GM12865 (cell line): ENCODE results near the gene SYCE3.
A peak's percentile ranks its signal among the peaks of the same experiment; 100 is the strongest.

Experiments
- DNase-seq: peaks from one replicate; pipeline ENCODE4 v3.0.0; 2010; ENCODE audit warnings: low read depth
- H3K4me3 ChIP-seq: 2 replicates; pipeline ENCODE4 v1.5.1; 2011; ENCODE audit warnings: mild to moderate bottlenecking, low read depth, low read length, control low read depth
- TF ChIP-seq, protein P1 (sequence below): IDR thresholded peaks from 2 replicates; pipeline ENCODE4 v1.5.1; 2011; ENCODE audit warnings: low read length, control low read depth, low read depth, inconsistent platforms; ENCODE audit not compliant: insufficient read depth; ENCODE audit errors: missing control alignments

Gene SYCE3

DNA sequence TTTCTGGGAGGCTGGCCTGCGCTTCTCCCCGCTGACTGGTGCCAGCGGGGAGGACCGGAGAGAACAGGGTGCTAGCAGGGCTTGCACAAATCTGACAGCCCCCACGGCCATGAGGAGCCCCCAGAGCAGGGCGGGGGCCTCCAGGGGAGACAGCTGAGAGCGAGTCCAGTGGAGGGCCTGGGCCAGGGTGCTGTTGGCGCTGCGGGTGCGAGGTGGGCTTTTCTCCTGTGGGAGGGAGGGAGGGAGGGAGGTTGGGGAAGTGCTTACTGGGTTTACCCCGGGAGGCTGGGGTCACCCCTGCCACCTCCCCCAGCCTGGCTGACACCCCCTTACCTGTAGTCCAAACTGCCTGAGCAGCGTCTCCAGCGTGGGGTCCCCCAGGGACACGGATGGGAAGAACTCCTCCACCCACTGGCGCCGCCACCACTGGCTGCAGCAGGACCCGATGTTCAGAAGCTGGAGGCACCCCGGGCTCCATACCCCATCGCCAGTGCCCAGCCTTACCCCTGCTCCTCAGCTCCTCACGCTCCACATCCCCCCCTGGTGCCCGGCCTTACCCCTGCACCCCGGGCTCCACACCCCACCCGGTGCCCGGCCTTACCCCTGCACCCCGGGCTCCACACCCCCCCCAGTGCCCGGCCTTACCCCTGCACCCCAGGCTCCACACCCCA, 59.1 kb downstream of the SYCE3 start:
- no peak overlapping the region for H3K4me3 ChIP-seq
- DNase-seq = peak; percentile 12
- TF ChIP-seq, protein P1, sequence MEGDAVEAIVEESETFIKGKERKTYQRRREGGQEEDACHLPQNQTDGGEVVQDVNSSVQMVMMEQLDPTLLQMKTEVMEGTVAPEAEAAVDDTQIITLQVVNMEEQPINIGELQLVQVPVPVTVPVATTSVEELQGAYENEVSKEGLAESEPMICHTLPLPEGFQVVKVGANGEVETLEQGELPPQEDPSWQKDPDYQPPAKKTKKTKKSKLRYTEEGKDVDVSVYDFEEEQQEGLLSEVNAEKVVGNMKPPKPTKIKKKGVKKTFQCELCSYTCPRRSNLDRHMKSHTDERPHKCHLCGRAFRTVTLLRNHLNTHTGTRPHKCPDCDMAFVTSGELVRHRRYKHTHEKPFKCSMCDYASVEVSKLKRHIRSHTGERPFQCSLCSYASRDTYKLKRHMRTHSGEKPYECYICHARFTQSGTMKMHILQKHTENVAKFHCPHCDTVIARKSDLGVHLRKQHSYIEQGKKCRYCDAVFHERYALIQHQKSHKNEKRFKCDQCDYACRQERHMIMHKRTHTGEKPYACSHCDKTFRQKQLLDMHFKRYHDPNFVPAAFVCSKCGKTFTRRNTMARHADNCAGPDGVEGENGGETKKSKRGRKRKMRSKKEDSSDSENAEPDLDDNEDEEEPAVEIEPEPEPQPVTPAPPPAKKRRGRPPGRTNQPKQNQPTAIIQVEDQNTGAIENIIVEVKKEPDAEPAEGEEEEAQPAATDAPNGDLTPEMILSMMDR = peak; percentile 11

DNA sequence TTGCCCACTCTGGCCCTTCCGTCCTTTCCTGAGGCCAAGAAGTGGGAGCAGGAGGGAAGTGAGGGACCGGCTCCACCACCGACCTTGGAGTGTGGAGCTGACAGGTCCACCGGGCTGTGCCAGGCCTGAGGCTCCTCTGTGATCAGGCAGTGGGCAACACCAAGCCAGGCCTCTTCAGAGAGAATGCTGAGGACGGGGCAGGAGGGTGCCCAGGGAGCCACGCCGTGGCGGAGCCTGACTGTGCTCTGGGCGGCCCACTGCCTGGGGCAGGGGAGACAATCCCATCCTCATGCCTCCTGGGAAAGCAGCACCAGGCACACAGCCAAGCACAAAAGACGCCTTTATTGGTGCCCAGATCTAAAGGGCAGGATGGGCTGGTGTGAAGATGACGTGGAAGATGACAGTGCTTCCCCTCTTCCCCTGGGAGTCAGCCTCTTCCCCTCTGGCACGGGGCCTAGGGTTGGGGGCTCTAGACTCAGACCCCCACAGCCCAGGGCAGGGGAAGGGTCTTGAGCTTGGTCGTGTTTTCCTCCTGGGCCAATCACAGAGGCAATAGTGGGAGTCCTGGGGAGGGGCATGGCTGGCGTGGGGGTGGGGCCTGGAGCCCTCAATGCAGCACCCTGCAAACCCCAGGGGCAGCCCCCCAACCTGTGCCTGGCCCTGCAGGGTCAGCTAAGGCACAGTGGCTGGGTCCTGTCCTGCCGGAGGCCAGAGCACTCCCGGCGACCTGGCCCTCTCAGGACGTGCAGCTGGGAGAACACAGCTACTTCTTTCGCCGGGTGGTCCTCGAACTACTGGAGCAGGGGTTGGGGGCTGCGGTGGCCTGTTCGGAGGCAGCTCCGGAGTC, 59.9 kb downstream of the SYCE3 start:
- no peak for DNase-seq
- H3K4me3 ChIP-seq = no peak overlapping the region
- TF ChIP-seq, protein P1 = no peak

DNA sequence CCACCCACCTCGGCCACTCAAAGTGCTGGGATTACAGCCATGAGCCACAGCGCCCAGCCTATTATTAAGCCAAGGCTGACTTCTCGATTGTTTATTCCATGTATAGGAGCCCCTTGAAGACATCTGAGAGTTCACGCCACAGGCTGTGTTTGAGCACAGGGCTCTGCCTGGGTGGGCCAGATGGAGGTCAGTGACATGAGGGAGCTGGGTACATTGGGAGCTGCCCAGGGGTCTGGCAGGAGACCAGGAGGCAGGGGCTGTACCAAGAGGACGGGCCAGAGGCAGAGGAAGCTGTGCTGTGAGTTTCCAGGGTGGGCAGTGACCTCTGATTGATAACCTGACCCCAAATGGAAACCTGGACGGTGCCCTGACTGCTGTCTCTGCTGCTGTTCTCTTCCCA, 60.6 kb downstream of the SYCE3 start:
- DNase-seq = no peak
- no peak overlapping the region for H3K4me3 ChIP-seq
- TF ChIP-seq, protein P1 = no peak
